Endometrial microvascular endothelial cells (primary cell): ENCODE data around the gene JMJD4. TPM values are rescaled to one million over a fixed set of nuclear protein-coding genes. Genes with fewer than 3 reads are reported as not detected.
"Not testable (repeated sequence)": the region's sequence is repeated elsewhere in the genome, so short reads cannot be mapped to it uniquely, and the experiment has no call there.

ENCODE experiments used
- in situ Hi-C: cut with HindIII; loops from 2 replicates; pipeline ENCODE4 v1.10.0; 2017; ENCODE audit warnings: low sequenced_read_pairs, low pct_unique_long_range_greater_than_20kb; ENCODE audit errors: inconsistent ontology term
- total RNA-seq: library from RNA; depleted of rRNA; stranded (reverse); fragments of >200 nt; gene quantifications from one replicate; pipeline ENCODE4 v1.2.3, GENCODE V29; 2015; ENCODE audit errors: inconsistent ontology term

Gene JMJD4
- total RNA-seq, 1 donor from 2014 or later = 23.7 TPM

DNA sequence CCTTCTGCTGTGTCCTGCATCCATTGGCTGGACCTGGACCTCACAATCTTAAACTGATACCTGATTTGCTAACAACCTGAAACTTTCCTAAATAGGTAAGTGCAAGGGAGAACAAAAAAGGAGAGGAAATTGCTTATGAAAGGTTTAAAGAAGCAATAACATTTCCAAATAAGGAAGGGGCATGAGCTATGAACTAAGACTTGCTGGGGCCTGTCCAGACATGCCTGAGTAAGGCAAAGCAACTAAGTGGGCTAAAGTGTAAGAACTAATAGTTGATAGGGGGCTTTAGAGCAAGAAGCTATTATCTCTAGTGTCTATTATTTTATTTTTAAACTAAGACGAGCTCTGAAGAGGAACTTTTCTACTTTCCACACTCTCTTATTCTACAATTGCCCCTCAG lies 11.6 kb downstream of the JMJD4 start:
- in situ Hi-C loops = no loop called here

DNA sequence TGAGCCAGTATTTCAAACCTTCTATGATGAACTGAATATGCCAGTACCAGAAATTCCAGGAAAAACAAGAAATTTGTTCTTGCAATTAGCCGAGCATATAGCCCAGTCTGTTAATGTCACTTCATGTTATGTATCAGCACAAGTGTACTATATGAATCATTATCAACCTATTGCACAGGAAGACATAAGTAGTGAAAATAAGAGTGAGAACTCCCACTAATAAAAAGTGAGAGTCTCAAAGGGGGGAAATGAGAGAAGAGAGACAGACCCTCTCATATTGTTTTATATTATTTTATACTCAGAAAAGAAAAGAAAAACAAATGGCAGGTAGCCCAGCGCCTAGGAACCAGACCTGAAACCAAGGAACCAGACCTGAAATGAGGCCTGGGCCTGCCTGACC lies 16.2 kb downstream of the JMJD4 start:
- in situ Hi-C loops = no loop called here

DNA sequence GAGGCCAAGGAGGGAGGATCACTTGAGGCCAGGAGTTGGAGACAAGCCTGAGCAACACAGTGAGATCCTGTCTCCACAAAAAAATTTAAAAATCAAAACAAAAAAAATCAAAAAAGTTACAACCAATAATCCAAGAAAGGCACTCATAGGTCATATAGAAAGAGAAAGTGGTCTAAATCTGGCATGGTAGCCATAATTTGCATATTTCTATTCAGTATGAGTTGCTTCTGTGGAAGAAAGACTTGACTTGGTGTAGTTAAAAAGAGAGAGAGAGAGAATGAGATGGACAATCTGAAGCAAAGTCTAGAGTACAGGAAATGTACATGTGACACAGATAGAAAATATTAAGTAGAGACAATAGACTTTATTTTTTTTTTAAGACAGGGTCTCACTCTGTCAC lies 22.5 kb downstream of the JMJD4 start:
- in situ Hi-C loops = no loop called here

DNA sequence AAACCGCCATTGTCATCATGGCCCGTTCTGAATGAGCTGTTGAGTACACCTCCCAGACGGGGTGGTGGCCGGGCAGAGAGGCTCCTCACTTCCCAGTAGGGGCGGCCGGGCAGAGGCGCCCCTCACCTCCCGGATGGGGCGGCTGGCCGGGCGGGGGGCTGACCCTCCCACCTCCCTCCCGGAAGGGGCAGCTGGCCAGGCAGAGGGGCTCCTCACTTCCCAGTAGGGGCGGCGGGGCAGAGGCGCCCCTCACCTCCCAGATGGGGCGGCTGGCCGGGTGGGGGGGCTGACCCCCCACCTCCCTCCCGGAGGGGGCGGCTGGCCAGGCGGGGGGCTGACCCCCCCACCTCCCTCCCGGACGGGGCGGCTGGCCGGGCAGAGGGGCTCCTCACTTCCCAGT lies 24.6 kb downstream of the JMJD4 start:
- in situ Hi-C loops = not testable (repeated sequence)

DNA sequence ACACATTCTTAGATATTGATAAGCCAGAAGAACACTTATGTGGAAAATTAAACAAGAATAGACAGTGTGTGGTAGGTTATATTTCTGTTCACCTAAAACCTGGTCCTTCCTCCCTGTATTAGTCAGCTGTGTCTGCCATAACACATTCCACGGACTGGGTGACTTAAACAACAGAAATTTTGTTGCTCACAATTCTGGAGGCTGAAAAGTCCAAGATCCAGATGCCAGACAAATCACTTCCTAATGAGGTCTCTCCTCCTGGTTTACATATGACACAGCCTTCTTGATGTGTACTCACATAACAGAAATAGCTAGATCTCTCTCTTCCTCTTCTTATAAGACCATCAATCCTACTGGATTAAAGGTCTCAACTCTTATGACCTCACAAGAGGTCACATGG lies 25.7 kb downstream of the JMJD4 start:
- in situ Hi-C loops = no loop called here

DNA sequence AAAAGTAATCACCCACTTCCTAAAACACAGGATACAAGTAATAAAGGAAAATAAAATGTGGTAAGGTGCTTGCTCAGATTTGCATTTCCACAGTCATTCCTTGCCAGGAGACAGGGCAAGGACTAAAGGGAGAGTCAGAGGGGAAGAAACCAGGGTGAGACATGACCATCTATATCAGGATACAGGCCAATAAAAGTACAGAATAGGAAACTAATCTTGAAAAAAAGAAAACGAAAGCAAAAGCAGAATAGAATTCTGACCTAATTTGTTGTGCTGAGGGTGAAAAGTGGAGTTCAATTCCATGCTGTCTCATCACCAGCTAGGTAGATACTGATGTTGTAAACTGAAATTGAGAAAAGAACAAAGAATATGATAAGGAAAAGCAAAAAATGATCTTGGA lies 27.3 kb downstream of the JMJD4 start:
- in situ Hi-C loops = no loop called here

DNA sequence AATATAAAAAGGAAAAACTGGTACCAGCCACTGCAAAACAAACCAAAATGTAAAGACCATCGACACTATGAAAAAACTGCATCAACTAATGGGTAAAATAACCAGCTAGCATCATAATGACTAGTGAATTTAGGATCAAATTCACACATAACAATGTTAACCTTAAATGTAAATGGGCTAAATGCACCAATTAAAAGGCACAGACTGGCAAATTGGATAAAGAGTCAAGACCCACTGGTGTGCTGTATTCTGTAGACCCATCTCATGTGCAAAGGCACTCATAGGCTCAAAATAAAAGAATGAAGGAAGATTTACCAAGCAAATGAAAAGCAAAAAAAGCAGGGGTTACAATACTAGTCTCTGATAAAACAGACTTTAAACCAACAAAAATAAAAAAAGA lies 33.5 kb downstream of the JMJD4 start:
- in situ Hi-C loops = not testable (repeated sequence)

DNA sequence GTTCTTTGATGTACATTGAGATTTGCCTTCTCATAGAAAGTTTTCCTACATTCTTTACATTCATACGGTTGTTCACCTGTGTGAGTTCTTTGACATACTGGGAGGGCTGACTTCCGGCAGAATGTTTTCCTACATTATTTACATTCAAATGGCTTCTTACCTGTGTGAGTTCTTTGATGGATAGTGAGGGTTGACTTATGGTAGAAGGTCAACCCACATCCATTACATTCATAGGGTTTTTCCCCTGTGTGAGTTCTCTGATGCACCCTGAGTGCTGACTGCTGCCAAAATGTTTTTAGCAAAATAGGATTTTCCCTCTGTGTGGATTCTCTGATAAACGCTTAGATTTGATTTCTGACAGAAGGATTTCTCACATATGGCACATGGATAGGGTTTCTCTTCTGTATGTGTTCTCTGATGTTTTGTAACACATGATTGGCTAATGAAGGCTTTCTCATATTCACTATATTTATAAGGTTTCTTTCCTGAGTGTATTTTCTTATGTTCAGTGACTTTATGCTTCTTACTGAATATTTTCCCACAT lies 37.7 kb downstream of the JMJD4 start:
- in situ Hi-C loops = no loop called here

DNA sequence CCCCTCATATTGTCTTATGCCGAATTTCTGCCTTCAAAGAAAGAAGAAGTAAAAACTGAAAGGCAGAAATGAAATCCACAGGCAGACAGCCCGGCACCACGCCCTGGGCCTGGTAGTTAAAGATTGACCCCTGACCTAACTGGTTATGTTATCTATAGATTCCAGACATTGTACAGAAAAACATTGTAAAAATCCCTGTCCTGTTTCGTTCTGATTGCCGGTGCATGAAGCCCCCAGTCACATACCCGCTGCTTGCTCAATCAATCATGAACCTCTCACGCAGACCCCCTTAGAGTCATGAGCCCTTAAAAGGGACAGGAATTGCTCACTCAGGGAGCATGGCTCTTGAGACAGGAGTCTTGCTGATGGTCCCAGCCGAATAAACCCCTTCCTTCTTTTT lies 49.3 kb downstream of the JMJD4 start:
- in situ Hi-C loops = no loop called here

Other genes starting within 250 kb of the JMJD4 start
- gene ZNF678, start 171.7 kb downstream of the JMJD4 start, total RNA-seq = 2.4 TPM
- 34.6 TPM for gene SNAP47, start 133 bp upstream of the JMJD4 start, total RNA-seq
- not detected for gene PRSS38, start 80.4 kb upstream of the JMJD4 start, total RNA-seq
- not detected for gene WNT9A, start 212.6 kb upstream of the JMJD4 start, total RNA-seq